Activated CD4-positive, alpha-beta T cell treated with anti-CD3 and anti-CD28 coated beads for 36 hours (primary cell): Measurements from ENCODE around the gene ZC3H14. TPM values are rescaled to one million over a fixed set of nuclear protein-coding genes. Genes with fewer than 3 reads are reported as not detected.

Experiments
- ATAC-seq: fragments of 200-7000 bp; cut with Tn5 transposase; one replicate; pipeline ENCODE4 v1.10.0; 2021; ENCODE audit warnings: mild to moderate bottlenecking, moderate library complexity
- CTCF ChIA-PET: fragments of 350-600 bp; sonication (Branson Sonifier 250); formaldehyde crosslinking; loops from one replicate; lab custom pipeline; 2021; ENCODE audit warnings: antibody characterized with exemption; lab: Charles Lee
- POLR2A ChIA-PET: fragments of 350-600 bp; sonication (Branson Sonifier 250); formaldehyde crosslinking; loops from one replicate; lab custom pipeline; 2021; ENCODE audit warnings: antibody characterized with exemption, inconsistent platforms; lab: Charles Lee
- DNase-seq: peaks from one replicate; pipeline ENCODE4 v3.0.0-alpha.2; 2020
- H3K27ac Mint-ChIP-seq: one replicate; pipeline ENCODE4 v1.8.0; 2021; ENCODE audit warnings: mixed read lengths
- H3K27me3 Mint-ChIP-seq: one replicate; pipeline ENCODE4 v1.8.0; 2021; ENCODE audit warnings: mixed read lengths
- H3K36me3 Mint-ChIP-seq: one replicate; pipeline ENCODE4 v1.8.0; 2021; ENCODE audit warnings: low read depth, mixed read lengths
- H3K4me1 Mint-ChIP-seq: one replicate; pipeline ENCODE4 v1.8.0; 2021; ENCODE audit warnings: mixed read lengths
- H3K4me3 Mint-ChIP-seq: one replicate; pipeline ENCODE4 v1.8.0; 2021; ENCODE audit warnings: mild to moderate bottlenecking, moderate library complexity, mixed read lengths
- H3K9me3 Mint-ChIP-seq: one replicate; pipeline ENCODE4 v1.8.0; 2021; ENCODE audit warnings: low read depth, mixed read lengths
- intact Hi-C, 2 experiments: fragments of 100-400 bp; cut with DNase I in 1 of 2; cut with micrococcal nuclease in 1 of 2; formaldehyde crosslinking; loops; one replicate each; pipeline versions ENCODE4 v1.14.2 to v1.15.1; 2022 to 2024; cut with DNase I, micrococcal nuclease
- total RNA-seq, 2 experiments: library from RNA; stranded (reverse); gene quantifications; one replicate each; pipeline ENCODE4 v1.2.3, GENCODE V29; 2021

Gene ZC3H14
- total RNA-seq, 2 experiments from 2014 or later: 46.9 to 63.6 TPM

DNA sequence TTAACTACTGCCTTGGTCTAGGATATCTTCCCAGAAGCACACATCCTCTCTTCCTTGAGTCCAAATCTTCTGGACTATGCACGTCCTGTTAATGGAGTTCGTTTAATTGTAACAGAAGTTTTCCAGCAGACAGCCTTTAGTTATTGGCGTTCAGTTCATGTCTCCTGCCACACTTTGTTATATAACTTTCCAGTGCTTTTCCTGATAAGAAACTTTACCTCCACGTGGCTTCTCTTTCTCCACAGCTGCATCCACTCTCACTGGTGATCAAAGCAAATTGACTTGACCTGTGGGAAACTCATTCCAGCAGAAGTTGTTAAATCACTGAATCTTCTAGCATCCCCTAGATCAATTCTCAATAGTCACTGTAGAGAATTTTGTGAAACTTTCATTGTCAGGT lies 27.0 kb upstream of the ZC3H14 start:
- H3K9me3 Mint-ChIP-seq: no peaks in the 10 kb centered on the region
- ChIA-PET CTCF (interaction anchor here (0.9 to 1.3 kb wide), 2 partner anchors 11 to 44 kb away, joined by 3 to 6 read pairs; no protein-coding TSS in a partner anchor), POLR2A (no interaction called here)
- no peaks in the 10 kb centered on the region for H3K4me1 Mint-ChIP-seq
- no peaks in the 10 kb centered on the region for H3K36me3 Mint-ChIP-seq
- ATAC-seq: no peak
- H3K4me3 Mint-ChIP-seq: no peak overlapping the region
- DNase-seq: no peak
- H3K27ac Mint-ChIP-seq: no peak overlapping the region
- peaks cover 5% of the 10 kb centered on the region for H3K27me3 Mint-ChIP-seq
- intact Hi-C loops: no loop called here

DNA sequence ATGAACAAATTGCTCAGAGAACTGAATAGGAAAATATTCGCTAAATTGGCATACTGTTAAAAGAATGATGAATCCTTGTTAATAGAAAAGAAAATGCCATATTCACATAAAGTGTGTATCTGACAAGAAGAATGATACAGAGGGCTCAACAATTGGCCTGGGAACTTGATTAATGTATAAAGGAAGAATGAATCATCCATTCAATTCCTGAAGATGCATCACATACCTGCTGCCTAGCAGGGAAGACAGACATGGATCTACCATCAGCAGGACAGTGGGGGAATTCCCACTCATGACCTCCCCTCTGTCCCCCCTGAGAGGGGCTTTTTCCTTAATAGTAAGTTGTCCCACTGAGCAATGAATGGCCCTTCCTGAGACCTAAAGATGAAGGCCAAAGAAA lies 21.5 kb upstream of the ZC3H14 start:
- peaks cover 6% of the 10 kb centered on the region for H3K27me3 Mint-ChIP-seq
- no peak for DNase-seq
- no peaks in the 10 kb centered on the region for H3K4me1 Mint-ChIP-seq
- H3K9me3 Mint-ChIP-seq: no peaks in the 10 kb centered on the region
- ChIA-PET CTCF (interaction anchor here (0.6 kb wide), 1 partner anchor 126 kb away, joined by 3 read pairs; no protein-coding TSS in a partner anchor), POLR2A (no interaction called here)
- no peak overlapping the region for H3K4me3 Mint-ChIP-seq
- no peak overlapping the region for H3K27ac Mint-ChIP-seq
- no peaks in the 10 kb centered on the region for H3K36me3 Mint-ChIP-seq
- ATAC-seq: no peak
- intact Hi-C loops: no loop called here

DNA sequence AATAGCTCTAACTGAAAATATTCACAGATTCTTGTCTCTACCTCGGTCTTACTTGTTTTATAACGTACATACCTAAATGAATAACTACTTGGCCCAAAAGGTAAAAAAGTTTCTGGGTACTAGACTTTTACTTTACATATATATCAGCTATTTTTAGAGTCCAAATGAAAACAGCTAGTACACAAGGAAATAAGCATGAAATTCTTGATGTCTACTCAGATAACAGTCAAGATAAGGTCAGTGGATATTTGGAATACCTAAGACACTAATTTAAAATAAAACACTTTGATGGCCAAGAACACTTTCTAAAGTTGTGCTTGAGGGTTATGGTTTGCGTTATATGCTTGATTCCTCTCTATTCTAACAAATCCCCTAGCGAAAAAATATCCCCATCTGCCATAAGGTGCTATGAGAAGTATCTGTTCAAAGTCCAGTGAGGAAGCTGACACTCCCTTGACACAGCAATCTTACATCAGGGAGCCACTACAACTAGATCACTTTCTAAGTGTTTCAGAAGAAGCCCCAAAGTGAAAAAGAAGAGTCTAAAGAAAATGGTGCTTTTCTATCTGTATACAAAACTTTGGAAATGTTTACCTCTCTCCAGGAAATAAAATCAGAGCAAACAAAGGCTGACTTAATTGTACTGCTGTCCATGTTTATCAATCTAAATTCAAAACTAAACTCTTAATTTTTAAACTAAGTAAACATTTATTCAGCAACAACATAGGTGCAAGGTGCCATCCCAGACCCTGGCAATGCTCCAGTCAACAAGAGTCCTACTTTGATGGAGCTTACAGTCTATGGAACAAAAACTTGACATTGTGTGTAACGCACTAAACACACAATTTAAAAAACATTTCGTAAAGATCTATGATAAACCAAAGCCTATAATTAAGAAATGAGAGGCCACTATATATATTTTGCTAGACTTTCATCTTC lies 19.7 kb upstream of the ZC3H14 start:
- Mint-ChIP-seq H3K9me3 (no peaks in the 10 kb centered on the region), H3K4me1 (no peaks in the 10 kb centered on the region), H3K27ac (no peak overlapping the region), H3K27me3 (peaks cover 7% of the 10 kb centered on the region), H3K4me3 (no peak overlapping the region), H3K36me3 (no peaks in the 10 kb centered on the region)
- intact Hi-C loops: no loop called here
- POLR2A ChIA-PET: no interaction called here
- CTCF ChIA-PET: interaction anchor here (0.9 to 1.0 kb wide), 2 partner anchors 52 to 145 kb away, joined by 3 to 4 read pairs; no protein-coding TSS in a partner anchor
- no peak for ATAC-seq
- no peak for DNase-seq

DNA sequence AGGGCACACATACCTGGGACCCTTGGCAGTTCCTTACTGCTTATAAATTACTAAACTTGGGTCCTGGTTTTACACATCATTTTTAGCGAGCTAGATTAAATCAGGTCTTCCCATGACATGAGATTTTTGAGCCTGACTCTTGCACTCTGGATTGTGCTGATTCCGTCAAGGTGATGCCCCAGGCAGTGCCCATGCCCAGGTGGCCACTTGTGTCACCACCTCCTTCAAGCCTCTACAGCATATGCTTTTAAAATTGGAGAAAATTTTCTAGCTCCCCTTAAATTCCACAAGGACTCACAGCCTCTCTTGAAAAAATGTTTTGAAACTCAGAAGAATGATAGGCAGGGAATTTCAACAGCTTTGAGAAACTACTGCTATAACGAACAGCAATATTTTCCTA lies 17.6 kb upstream of the ZC3H14 start:
- CTCF ChIA-PET: no interaction called here
- no peak for ATAC-seq
- Mint-ChIP-seq H3K4me3 (no peak overlapping the region), H3K36me3 (no peaks in the 10 kb centered on the region), H3K27ac (no peak overlapping the region), H3K9me3 (no peaks in the 10 kb centered on the region), H3K27me3 (peaks cover 7% of the 10 kb centered on the region), H3K4me1 (no peaks in the 10 kb centered on the region)
- POLR2A ChIA-PET: no interaction called here
- intact Hi-C loops: no loop called here
- no peak for DNase-seq

DNA sequence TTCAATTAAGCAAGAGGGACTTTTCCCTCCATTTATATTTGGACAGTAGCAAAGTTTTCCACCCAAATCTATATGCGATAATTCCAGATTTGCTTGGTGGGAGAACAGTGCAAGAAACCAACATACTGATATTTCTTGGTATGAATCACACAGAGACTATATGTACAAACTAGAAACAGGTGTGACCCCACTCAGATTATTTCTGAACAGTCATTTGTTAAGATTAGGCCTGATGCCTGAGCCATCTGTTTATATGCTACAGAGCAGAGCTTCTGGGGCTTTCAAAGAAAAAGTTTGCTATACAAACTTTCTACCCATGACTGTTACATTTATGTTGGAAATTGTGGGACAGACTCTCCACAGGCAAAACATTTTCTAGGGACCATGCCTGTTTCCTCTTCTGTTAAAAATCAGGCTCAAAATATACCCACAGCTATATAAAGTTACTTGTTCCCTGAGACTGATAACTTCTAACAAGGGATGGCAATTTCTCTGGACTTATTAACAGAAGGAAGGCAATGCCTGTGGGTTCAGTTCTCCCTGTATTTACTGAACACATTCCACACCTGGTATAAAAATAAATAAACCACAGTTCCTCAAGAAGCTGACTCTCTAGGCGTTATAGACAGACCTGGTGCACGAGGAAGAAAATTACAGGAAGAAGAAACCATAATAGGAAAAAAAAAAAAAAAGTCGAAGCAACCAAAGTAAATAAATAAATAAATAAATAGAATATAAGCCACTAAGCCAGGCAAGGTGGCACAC lies 16.0 kb upstream of the ZC3H14 start:
- DNase-seq (no peak), ATAC-seq (no peak)
- H3K36me3 Mint-ChIP-seq: no peaks in the 10 kb centered on the region
- H3K9me3 Mint-ChIP-seq: no peaks in the 10 kb centered on the region
- H3K4me3 Mint-ChIP-seq: no peak overlapping the region
- peaks cover 9% of the 10 kb centered on the region for H3K27me3 Mint-ChIP-seq
- CTCF ChIA-PET: interaction anchor here (0.8 kb wide), 1 partner anchor 12 kb away, joined by 6 read pairs; no protein-coding TSS in a partner anchor
- intact Hi-C loops: no loop called here
- H3K27ac Mint-ChIP-seq: no peak overlapping the region
- POLR2A ChIA-PET: no interaction called here
- H3K4me1 Mint-ChIP-seq: peaks cover under 1% of the 10 kb centered on the region

DNA sequence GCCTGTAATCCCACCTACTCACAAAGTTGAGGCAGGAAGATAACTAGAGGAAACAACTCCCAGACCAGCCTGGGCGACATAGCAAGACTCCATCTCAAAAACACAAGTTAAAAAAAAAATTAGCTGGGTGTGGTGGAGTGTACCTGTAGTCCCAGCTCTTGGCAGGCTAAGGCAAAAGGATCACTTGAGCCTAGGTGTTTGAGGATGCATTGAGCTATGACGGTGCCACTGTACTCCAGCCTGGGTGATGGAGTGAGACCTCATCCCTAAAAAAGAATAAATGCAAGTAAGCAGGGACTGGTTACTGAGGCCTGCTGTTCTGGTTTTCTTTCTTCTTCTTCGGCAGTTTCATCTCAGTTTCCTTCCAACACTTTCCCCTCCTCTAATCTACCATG lies 15.5 kb upstream of the ZC3H14 start:
- DNase-seq: no peak
- H3K27me3 Mint-ChIP-seq: peaks cover 13% of the 10 kb centered on the region
- no peaks in the 10 kb centered on the region for H3K9me3 Mint-ChIP-seq
- POLR2A ChIA-PET: no interaction called here
- no peak overlapping the region for H3K4me3 Mint-ChIP-seq
- no peak for ATAC-seq
- H3K27ac Mint-ChIP-seq: no peak overlapping the region
- H3K4me1 Mint-ChIP-seq: peaks cover 5% of the 10 kb centered on the region
- CTCF ChIA-PET: interaction anchor here (0.8 kb wide), 1 partner anchor 12 kb away, joined by 6 read pairs; no protein-coding TSS in a partner anchor
- H3K36me3 Mint-ChIP-seq: no peaks in the 10 kb centered on the region
- intact Hi-C loops: no loop called here

DNA sequence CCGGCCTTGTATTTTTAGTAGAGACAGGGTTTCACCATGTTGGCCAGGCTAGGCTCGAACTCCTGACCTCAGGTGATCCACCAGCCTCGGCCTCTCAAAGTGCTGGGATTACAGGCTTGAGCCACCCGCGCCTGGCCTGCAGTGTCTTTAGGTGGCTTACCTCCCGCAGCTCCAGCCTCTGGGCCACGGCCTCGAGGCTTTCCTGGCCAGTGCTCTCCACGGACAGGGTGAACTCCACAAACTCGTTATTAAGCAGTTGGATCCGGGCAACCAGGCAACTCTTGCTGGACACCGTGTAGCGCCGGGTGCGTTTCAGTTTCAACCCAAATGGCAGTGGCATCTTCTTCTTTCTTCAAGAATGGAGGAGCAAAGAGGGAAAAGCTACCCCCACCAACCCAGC lies 12.8 kb upstream of the ZC3H14 start:
- CTCF ChIA-PET: no interaction called here
- DNase-seq (no peak), ATAC-seq (no peak)
- intact Hi-C loops: loop anchor here in 1 of 2 experiments (10.0 kb wide), 2 partner anchors 365 to 1705 kb away; partner anchors contain the start of gene PSMC1
- Mint-ChIP-seq H3K27ac (no peak overlapping the region), H3K4me3 (no peak overlapping the region), H3K36me3 (no peaks in the 10 kb centered on the region), H3K4me1 (peaks cover 10% of the 10 kb centered on the region), H3K9me3 (no peaks in the 10 kb centered on the region), H3K27me3 (peaks cover 27% of the 10 kb centered on the region)
- POLR2A ChIA-PET: no interaction called here

DNA sequence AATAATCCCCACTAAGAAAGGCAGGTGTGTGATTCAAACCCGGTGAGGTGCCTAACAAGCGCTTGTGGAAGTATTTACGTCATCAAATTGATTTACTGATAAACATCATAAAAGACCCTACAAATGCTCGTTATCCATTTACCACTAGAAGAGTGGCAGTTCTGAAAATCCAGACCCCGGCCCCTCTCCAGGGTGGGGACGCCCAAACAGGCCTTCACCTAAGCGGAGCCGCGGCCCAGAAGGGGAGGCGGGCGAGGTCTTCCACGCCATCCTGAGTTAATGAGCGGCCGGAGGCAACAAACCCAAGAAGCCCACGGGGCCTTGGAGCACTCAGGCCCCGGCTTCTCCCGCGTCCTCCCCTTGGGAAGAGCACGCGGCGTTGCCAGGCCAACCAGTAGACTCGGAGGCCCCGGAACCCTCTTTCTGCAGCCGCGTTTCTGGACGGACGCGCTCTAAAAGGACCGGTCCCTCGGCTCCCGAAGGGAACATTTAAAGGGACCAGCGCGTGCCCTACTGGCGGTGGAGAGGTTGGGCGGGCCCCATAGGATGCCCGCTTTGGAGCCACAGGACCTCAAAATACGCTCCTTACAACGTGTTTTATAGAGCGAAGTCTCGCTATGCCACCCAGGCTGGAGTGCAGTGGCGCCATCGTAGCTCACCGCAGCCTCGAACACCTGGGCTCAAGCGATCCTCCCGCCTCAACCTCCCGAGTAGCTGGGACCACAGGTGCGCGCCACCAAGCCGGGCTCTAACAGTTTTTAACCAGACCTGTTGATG lies 11.6 kb upstream of the ZC3H14 start:
- no peaks in the 10 kb centered on the region for H3K36me3 Mint-ChIP-seq
- H3K27ac Mint-ChIP-seq: no peak overlapping the region
- peaks cover 13% of the 10 kb centered on the region for H3K4me1 Mint-ChIP-seq
- peaks cover 37% of the 10 kb centered on the region for H3K27me3 Mint-ChIP-seq
- DNase-seq (peak; percentile 71), ATAC-seq (peak; percentile 70)
- H3K9me3 Mint-ChIP-seq: no peaks in the 10 kb centered on the region
- peak overlapping the region; percentile 63 for H3K4me3 Mint-ChIP-seq
- ChIA-PET CTCF (interaction anchor here (0.7 to 1.2 kb wide), 4 partner anchors 8 to 559 kb away, joined by 3 read pairs; no protein-coding TSS in a partner anchor), POLR2A (no interaction called here)
- intact Hi-C loops: loop anchor here in 1 of 2 experiments (10.0 kb wide), 2 partner anchors 366 to 1704 kb away; partner anchors contain the start of gene PSMC1

DNA sequence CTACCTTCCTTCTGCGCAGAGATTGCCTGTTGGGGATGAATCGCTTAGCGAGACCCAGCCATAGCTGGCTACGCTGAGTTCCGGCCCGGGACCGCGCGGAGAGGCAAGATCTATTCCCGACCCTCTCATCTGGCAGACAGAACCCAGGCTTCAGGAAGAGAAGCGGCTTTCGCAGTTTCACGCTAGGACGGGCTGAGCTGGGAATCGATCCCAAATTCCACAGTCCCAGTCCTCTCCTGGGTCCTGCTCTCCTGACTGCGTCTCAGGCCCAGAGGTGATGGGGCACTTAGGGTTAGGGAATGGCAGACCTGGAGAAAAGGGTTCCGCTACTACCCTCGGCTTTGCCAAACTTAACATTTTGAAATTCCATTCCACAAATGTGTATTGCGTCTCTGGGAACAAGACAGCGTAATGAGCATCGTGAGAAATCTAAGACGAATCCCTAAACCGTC lies 10.8 kb upstream of the ZC3H14 start:
- no peaks in the 10 kb centered on the region for H3K9me3 Mint-ChIP-seq
- intact Hi-C loops: loop anchor here in 1 of 2 experiments (10.0 kb wide), 2 partner anchors 367 to 1703 kb away; partner anchors contain the start of gene PSMC1
- H3K36me3 Mint-ChIP-seq: no peaks in the 10 kb centered on the region
- peaks cover 20% of the 10 kb centered on the region for H3K4me1 Mint-ChIP-seq
- peaks cover 43% of the 10 kb centered on the region for H3K27me3 Mint-ChIP-seq
- ChIA-PET CTCF (interaction anchor here (0.7 to 1.2 kb wide), 2 partner anchors 9 to 13 kb away, joined by 3 read pairs; no protein-coding TSS in a partner anchor), POLR2A (no interaction called here)
- ATAC-seq: no peak
- peak overlapping the region; percentile 63 for H3K4me3 Mint-ChIP-seq
- H3K27ac Mint-ChIP-seq: no peak overlapping the region
- no peak for DNase-seq

DNA sequence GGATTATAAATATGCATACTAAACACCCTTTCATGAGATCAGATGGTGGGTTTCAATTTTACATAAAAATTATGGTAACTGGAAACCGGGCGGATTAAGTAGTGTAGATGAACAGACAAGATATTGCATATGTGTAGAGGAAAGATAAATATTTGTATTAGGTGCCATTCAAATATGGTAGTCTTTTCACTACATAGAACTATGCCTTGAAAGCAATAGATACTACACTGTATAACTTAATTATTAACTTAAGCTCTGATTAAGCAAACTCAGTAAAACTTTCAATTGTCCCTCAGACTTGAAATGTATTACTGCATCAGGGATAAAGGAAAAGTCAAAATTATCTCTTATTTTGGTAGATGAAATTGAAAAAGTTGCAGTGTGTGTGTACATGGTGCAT lies 10.0 kb upstream of the ZC3H14 start:
- no peak for ATAC-seq
- CTCF ChIA-PET: interaction anchor here (0.7 kb wide), 1 partner anchor 12 kb away, joined by 3 read pairs; no protein-coding TSS in a partner anchor
- DNase-seq: no peak
- Mint-ChIP-seq H3K4me1 (peaks cover 28% of the 10 kb centered on the region), H3K4me3 (no peak overlapping the region), H3K27ac (no peak overlapping the region), H3K9me3 (no peaks in the 10 kb centered on the region), H3K27me3 (peaks cover 44% of the 10 kb centered on the region), H3K36me3 (no peaks in the 10 kb centered on the region)
- POLR2A ChIA-PET: interaction anchor here (0.6 kb wide), 1 partner anchor 36 kb away, joined by 3 read pairs; no protein-coding TSS in a partner anchor
- intact Hi-C loops: loop anchor here in 1 of 2 experiments (10.0 kb wide), 2 partner anchors 368 to 1702 kb away; partner anchors contain the start of gene PSMC1
